Activated CD4-positive, alpha-beta T cell treated with anti-CD3 and anti-CD28 coated beads for 36 hours (primary cell): ENCODE data around the gene UGGT2. TPM values are rescaled to one million over a fixed set of nuclear protein-coding genes. Genes with fewer than 3 reads are reported as not detected.
"Not testable (repeated sequence)": the region's sequence is repeated elsewhere in the genome, so short reads cannot be mapped to it uniquely, and the experiment has no call there.

Experiments
- ATAC-seq: fragments of 200-7000 bp; cut with Tn5 transposase; one replicate; pipeline ENCODE4 v1.10.0; 2021; ENCODE audit warnings: mild to moderate bottlenecking, moderate library complexity
- CTCF ChIA-PET: fragments of 350-600 bp; sonication (Branson Sonifier 250); formaldehyde crosslinking; loops from one replicate; lab custom pipeline; 2021; ENCODE audit warnings: antibody characterized with exemption; lab: Charles Lee
- POLR2A ChIA-PET: fragments of 350-600 bp; sonication (Branson Sonifier 250); formaldehyde crosslinking; loops from one replicate; lab custom pipeline; 2021; ENCODE audit warnings: antibody characterized with exemption, inconsistent platforms; lab: Charles Lee
- DNase-seq: peaks from one replicate; pipeline ENCODE4 v3.0.0-alpha.2; 2020
- H3K27ac Mint-ChIP-seq: one replicate; pipeline ENCODE4 v1.8.0; 2021; ENCODE audit warnings: mixed read lengths
- H3K27me3 Mint-ChIP-seq: one replicate; pipeline ENCODE4 v1.8.0; 2021; ENCODE audit warnings: mixed read lengths
- H3K36me3 Mint-ChIP-seq: one replicate; pipeline ENCODE4 v1.8.0; 2021; ENCODE audit warnings: low read depth, mixed read lengths
- H3K4me1 Mint-ChIP-seq: one replicate; pipeline ENCODE4 v1.8.0; 2021; ENCODE audit warnings: mixed read lengths
- H3K4me3 Mint-ChIP-seq: one replicate; pipeline ENCODE4 v1.8.0; 2021; ENCODE audit warnings: mild to moderate bottlenecking, moderate library complexity, mixed read lengths
- H3K9me3 Mint-ChIP-seq: one replicate; pipeline ENCODE4 v1.8.0; 2021; ENCODE audit warnings: low read depth, mixed read lengths
- intact Hi-C, 2 experiments: fragments of 100-400 bp; cut with DNase I in 1 of 2; cut with micrococcal nuclease in 1 of 2; formaldehyde crosslinking; loops; one replicate each; pipeline versions ENCODE4 v1.14.2 to v1.15.1; 2022 to 2024; cut with DNase I, micrococcal nuclease
- total RNA-seq, 2 experiments: library from RNA; stranded (reverse); gene quantifications; one replicate each; pipeline ENCODE4 v1.2.3, GENCODE V29; 2021

Gene UGGT2
- total RNA-seq, 2 experiments from 2014 or later, result 0.18 to 0.34 TPM

DNA sequence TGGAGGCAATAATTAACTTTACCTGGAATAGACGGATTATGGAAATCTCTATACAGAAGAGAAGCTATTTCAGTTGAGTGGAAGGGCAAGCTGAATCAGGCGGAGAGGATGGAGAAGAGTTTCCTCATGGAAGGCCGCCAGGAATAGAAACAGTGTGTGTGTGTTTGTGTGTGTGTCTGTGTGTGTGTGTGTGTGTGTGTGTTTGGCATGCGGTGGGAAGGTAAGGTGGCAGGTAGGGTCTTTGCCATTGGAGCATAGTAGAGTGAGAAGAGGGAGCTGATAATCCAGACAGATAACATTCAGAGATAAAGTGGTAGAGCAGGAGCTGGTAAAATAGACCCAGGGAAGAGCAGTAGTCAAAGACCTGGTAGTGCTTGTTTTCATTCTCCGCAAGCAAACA is 27.5 kb upstream of the UGGT2 start:
- intact Hi-C loops, result no loop called here
- no peak for DNase-seq
- Mint-ChIP-seq H3K27ac (no peak overlapping the region), H3K4me3 (no peak overlapping the region), H3K27me3 (peaks cover 2% of the 10 kb centered on the region), H3K4me1 (no peaks in the 10 kb centered on the region), H3K36me3 (no peaks in the 10 kb centered on the region), H3K9me3 (no peaks in the 10 kb centered on the region)
- ChIA-PET POLR2A (no interaction called here), CTCF (no interaction called here)
- no peak for ATAC-seq

DNA sequence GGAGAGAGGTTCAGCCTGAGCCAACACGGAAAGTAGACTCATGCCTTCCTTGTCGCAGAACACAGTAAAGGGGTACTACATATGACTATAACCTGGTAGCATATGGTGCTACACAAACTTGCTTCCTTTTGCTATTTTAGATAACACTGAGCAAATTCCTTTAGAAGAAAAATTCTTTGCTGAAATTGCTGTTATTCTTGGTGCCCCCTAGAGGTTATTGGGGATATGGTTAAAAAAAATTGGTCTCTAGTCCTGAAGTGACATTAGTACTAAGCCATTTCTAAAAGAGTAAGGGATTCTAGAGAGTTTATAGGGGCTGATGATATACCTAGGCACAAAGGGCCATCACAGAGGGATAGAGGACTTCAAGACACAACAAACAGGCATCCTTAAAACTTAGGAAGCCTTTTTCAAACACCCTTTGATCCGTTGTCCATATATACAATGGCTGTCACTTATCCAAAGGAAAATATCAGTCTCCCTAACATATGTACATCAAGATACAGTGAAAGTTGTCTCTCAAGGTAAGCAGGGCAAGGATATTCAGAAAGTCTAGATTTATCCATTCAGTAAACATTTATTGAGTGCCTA is 22.8 kb upstream of the UGGT2 start:
- Mint-ChIP-seq H3K4me3 (no peak overlapping the region), H3K4me1 (no peaks in the 10 kb centered on the region), H3K9me3 (no peaks in the 10 kb centered on the region), H3K27ac (no peak overlapping the region), H3K36me3 (no peaks in the 10 kb centered on the region), H3K27me3 (peaks cover 2% of the 10 kb centered on the region)
- ChIA-PET CTCF (no interaction called here), POLR2A (no interaction called here)
- DNase-seq, result no peak
- intact Hi-C loops, result no loop called here
- no peak for ATAC-seq

GRCh38 chr13:96072392-96072791 is 19.2 kb upstream of the UGGT2 start:
- Mint-ChIP-seq H3K27ac (no peak overlapping the region), H3K27me3 (peaks cover 2% of the 10 kb centered on the region), H3K9me3 (no peaks in the 10 kb centered on the region), H3K4me1 (no peaks in the 10 kb centered on the region), H3K4me3 (no peak overlapping the region), H3K36me3 (no peaks in the 10 kb centered on the region)
- intact Hi-C loops, result no loop called here
- ChIA-PET CTCF (no interaction called here), POLR2A (no interaction called here)
- DNase-seq (no peak), ATAC-seq (no peak)

DNA sequence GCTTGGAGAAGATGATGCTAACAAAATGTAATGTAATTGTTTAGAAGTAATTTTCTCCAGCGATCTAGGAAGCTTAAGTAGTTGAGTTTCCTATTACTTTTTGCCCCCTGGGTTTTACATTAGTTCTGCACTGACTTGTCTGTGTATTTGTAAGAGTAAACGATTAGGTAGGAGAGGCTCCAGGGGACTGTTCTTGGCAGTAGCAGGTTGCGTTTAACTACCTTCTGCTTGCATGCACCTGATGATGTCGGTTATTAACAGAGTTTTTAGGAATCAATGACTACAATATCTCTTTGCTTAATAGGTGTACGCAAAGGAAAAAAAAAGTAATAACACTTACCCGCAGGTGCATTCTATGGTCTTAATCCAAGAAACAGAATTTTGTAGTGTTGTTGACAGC is 18.3 kb upstream of the UGGT2 start:
- POLR2A ChIA-PET, result no interaction called here
- Mint-ChIP-seq H3K27me3 (no peaks in the 10 kb centered on the region), H3K9me3 (no peaks in the 10 kb centered on the region), H3K4me3 (no peak overlapping the region), H3K27ac (no peak overlapping the region), H3K36me3 (no peaks in the 10 kb centered on the region), H3K4me1 (no peaks in the 10 kb centered on the region)
- CTCF ChIA-PET, result interaction anchor here (1.4 kb wide), 1 partner anchor 14 kb away, joined by 3 read pairs; no protein-coding TSS in a partner anchor
- no peak for ATAC-seq
- no peak for DNase-seq
- intact Hi-C loops, result no loop called here

DNA sequence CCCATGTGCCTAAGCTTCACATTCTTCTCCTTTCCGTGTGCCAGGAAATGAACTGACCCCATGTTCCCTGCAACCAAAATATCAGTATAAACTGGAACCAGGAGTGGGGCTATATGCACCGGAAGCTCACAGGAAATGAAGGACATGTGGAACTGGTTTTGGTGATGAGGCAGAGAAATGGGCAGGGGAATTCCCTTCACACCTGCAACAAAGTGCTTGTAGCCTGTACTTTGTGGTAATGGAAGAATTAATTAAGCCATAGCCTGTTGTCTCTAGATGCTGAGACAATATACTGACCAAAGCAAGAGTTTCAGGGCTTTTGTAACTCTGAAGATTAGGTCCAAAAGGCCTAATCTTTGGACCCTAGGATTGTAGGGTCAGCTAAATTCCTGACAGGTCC is 15.5 kb upstream of the UGGT2 start:
- no peak overlapping the region for H3K4me3 Mint-ChIP-seq
- ATAC-seq (no peak), DNase-seq (no peak)
- ChIA-PET CTCF (no interaction called here), POLR2A (no interaction called here)
- no peaks in the 10 kb centered on the region for H3K4me1 Mint-ChIP-seq
- no peaks in the 10 kb centered on the region for H3K36me3 Mint-ChIP-seq
- no peak overlapping the region for H3K27ac Mint-ChIP-seq
- H3K27me3 Mint-ChIP-seq, result peaks cover 3% of the 10 kb centered on the region
- no peaks in the 10 kb centered on the region for H3K9me3 Mint-ChIP-seq
- intact Hi-C loops, result no loop called here

GRCh38 chr13:96065849-96066248 is 12.6 kb upstream of the UGGT2 start:
- Mint-ChIP-seq H3K36me3 (no peaks in the 10 kb centered on the region), H3K27ac (no peak overlapping the region), H3K4me1 (no peaks in the 10 kb centered on the region), H3K4me3 (no peak overlapping the region), H3K27me3 (peaks cover 3% of the 10 kb centered on the region), H3K9me3 (no peaks in the 10 kb centered on the region)
- POLR2A ChIA-PET, result no interaction called here
- no peak for ATAC-seq
- intact Hi-C loops, result no loop called here
- CTCF ChIA-PET, result no interaction called here
- no peak for DNase-seq

GRCh38 chr13:96052656-96053002 is 572 bp downstream of the UGGT2 start:
- Mint-ChIP-seq H3K27me3 (peaks cover 45% of the 10 kb centered on the region), H3K36me3 (peaks cover 3% of the 10 kb centered on the region), H3K4me3 (peak overlapping the region; percentile 56), H3K27ac (no peak overlapping the region), H3K9me3 (peaks cover 1% of the 10 kb centered on the region), H3K4me1 (peaks cover 4% of the 10 kb centered on the region)
- CTCF ChIA-PET, result no interaction called here
- POLR2A ChIA-PET, result interaction anchor here (0.6 kb wide), 1 partner anchor 20 kb away, joined by 3 read pairs; no protein-coding TSS in a partner anchor
- DNase-seq, result no peak
- no peak for ATAC-seq
- intact Hi-C loops, result no loop called here

GRCh38 chr13:96051946-96052345 is 1.3 kb downstream of the UGGT2 start:
- H3K36me3 Mint-ChIP-seq, H3K9me3 Mint-ChIP-seq, H3K4me3 Mint-ChIP-seq, H3K4me1 Mint-ChIP-seq, DNase-seq, H3K27ac Mint-ChIP-seq, intact Hi-C loops, ATAC-seq, POLR2A ChIA-PET: not testable (repeated sequence)
- CTCF ChIA-PET, result interaction anchor here (0.6 kb wide), 1 partner anchor 32 kb away, joined by 3 read pairs; no protein-coding TSS in a partner anchor
- peaks cover 44% of the 10 kb centered on the region for H3K27me3 Mint-ChIP-seq

DNA sequence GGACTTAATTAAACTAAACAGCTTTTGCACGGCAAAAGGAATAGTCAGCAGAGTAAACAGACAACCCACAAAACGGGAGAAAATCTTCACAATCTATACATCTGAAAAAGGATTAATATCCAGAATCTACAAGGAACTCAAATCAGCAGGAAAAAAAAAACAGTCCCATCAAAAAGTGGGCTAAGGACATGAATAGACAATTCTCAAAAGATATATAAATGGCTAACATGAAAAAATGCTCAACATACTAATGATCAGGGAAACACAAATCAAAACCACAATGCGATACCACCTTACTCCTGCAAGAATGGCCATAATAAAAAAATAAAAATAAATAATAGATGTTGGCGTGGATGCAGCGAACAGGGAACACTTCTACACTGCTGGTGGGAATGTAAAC is 1.7 kb downstream of the UGGT2 start:
- H3K9me3 Mint-ChIP-seq, H3K27ac Mint-ChIP-seq, H3K4me3 Mint-ChIP-seq, H3K36me3 Mint-ChIP-seq, ATAC-seq, DNase-seq, POLR2A ChIA-PET, H3K4me1 Mint-ChIP-seq, intact Hi-C loops: not testable (repeated sequence)
- CTCF ChIA-PET, result interaction anchor here (0.6 kb wide), 1 partner anchor 31 kb away, joined by 3 read pairs; no protein-coding TSS in a partner anchor
- H3K27me3 Mint-ChIP-seq, result peaks cover 44% of the 10 kb centered on the region

- ATAC-seq, H3K27ac Mint-ChIP-seq, H3K4me3 Mint-ChIP-seq, H3K4me1 Mint-ChIP-seq, intact Hi-C loops, CTCF ChIA-PET, POLR2A ChIA-PET, H3K9me3 Mint-ChIP-seq, DNase-seq, H3K36me3 Mint-ChIP-seq: not testable (repeated sequence)
- peaks cover 44% of the 10 kb centered on the region for H3K27me3 Mint-ChIP-seq
Measured at GRCh38 chr13:96050955-96051354, 2.2 kb downstream of the UGGT2 start.

GRCh38 chr13:96046449-96047126 is 6.6 kb downstream of the UGGT2 start:
- POLR2A ChIA-PET, DNase-seq, ATAC-seq, H3K36me3 Mint-ChIP-seq, H3K27ac Mint-ChIP-seq, H3K9me3 Mint-ChIP-seq, intact Hi-C loops, H3K4me1 Mint-ChIP-seq, H3K4me3 Mint-ChIP-seq, CTCF ChIA-PET: not testable (repeated sequence)
- peaks cover 21% of the 10 kb centered on the region for H3K27me3 Mint-ChIP-seq

DNA sequence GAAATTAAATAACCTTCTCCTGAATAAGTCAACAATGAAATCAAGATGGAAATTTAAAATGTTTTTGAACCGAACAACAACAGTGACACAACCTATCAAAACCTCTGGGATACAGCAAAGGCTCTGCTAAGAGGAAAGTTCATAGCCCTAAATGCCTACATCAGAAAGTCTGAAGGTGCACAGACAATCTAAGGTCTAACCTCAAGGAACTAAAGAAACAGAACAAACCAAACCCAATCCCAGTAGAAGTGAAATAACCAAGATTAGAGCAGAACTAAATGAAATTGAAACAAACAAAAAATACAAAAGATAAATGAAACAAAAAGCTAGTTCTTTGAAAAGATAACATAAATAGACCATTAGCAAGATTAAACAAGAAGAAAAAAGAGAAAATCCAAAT is 9.0 kb downstream of the UGGT2 start:
- no peak overlapping the region for H3K27ac Mint-ChIP-seq
- H3K4me3 Mint-ChIP-seq, result no peak overlapping the region
- DNase-seq (no peak), ATAC-seq (no peak)
- no peaks in the 10 kb centered on the region for H3K4me1 Mint-ChIP-seq
- peaks cover 3% of the 10 kb centered on the region for H3K9me3 Mint-ChIP-seq
- no peaks in the 10 kb centered on the region for H3K36me3 Mint-ChIP-seq
- H3K27me3 Mint-ChIP-seq, result peaks cover 6% of the 10 kb centered on the region
- ChIA-PET POLR2A (no interaction called here), CTCF (no interaction called here)
- intact Hi-C loops, result no loop called here
